Measurements from ENCODE around the gene PCMT1.
A peak's percentile ranks its signal among the peaks of the same experiment; 100 is the strongest.
"Not testable (repeated sequence)": the region's sequence is repeated elsewhere in the genome, so short reads cannot be mapped to it uniquely, and the experiment has no call there.

PCMT1 gene

DNA sequence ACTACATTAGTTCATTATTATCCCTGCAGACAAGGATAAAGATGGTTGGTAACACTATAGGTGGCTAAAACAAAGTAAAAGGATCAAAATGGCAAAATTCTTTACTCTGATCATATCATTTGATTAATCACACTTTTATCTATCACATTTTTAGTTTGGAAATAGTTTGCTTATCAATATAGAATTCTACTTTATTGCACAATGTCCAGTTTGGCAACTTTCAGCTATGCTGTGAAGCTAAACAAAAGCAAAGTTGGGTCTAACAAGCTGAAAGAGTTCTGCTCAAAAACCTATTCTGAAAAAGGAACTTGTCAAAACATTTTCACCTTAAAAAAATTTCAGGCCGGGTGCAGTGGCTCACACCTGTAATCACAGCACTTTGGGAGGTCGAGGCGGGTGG lies 23.8 kb upstream of the PCMT1 start:
- Histone ChIP-seq H3K36me3 (ENCODE audit: insufficient read depth, low read length) (0 out of 2 replicates have a peak, but pooled peaks cover 8% of the 10 kb centered on the region), H3K79me2 (ENCODE audit: control insufficient read depth, insufficient read depth, low read length, unreplicated experiment) (no peaks in the 10 kb centered on the region), H3K4me1 (ENCODE audit: control insufficient read depth, insufficient read depth, low read length, unreplicated experiment) (peaks cover 5% of the 10 kb centered on the region), H3K4me3 (ENCODE audit: low read depth, low read length) (no peak overlapping the region), H3K27me3 (ENCODE audit: insufficient read depth, low read length) (no peaks in the 10 kb centered on the region), H3K27ac (ENCODE audit: low read depth, low read length) (no peak overlapping the region), H2AFZ (ENCODE audit: low read length, unreplicated experiment) (no peak overlapping the region)

DNA sequence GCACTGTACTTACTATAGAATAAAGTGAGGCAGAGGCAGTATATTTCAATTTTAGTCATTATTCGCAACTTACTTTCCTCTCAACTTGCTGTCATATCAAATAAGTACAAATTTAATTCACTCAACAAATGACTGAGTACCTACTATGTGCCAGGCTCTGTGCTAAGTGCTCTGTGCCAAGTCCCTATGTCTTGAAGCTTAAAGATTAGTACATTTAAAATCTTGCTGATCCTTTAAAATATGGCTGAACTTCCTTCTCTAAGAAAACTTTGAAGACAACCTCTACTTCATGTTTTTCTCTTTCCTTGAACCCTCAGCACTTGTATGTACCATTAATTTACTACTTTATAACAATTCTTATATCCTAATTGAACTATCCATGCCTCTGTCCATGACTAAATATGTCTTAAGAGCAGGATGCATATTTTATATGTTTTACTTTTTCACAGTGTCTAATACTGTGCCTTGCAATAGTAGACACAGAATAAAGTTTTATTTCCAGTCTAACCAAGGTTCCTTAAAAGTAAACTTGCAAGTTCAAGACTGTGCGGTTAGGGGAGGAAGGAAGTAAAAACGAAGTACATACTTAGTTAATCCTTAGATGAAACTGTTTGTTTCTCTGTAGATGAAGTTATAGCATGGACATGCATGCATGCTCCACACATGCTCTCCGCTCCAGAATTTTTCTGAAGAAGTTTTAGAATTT lies 21.6 kb upstream of the PCMT1 start:
- Histone ChIP-seq H3K27ac (ENCODE audit: low read depth, low read length) (no peak overlapping the region), H3K27me3 (ENCODE audit: insufficient read depth, low read length) (no peaks in the 10 kb centered on the region), H3K36me3 (ENCODE audit: insufficient read depth, low read length) (0 out of 2 replicates have a peak, but pooled peaks cover 8% of the 10 kb centered on the region), H2AFZ (ENCODE audit: low read length, unreplicated experiment) (no peak overlapping the region), H3K4me3 (ENCODE audit: low read depth, low read length) (no peak overlapping the region), H3K4me1 (ENCODE audit: control insufficient read depth, insufficient read depth, low read length, unreplicated experiment) (peaks cover 5% of the 10 kb centered on the region), H3K79me2 (ENCODE audit: control insufficient read depth, insufficient read depth, low read length, unreplicated experiment) (no peaks in the 10 kb centered on the region)

- H3K4me1 ChIP-seq (ENCODE audit: control insufficient read depth, insufficient read depth, low read length, unreplicated experiment) = peaks cover 2% of the 10 kb centered on the region
- H3K27ac ChIP-seq (ENCODE audit: low read depth, low read length) = no peak overlapping the region
- H3K79me2 ChIP-seq (ENCODE audit: control insufficient read depth, insufficient read depth, low read length, unreplicated experiment) = no peaks in the 10 kb centered on the region
- no peak overlapping the region for H3K4me3 ChIP-seq (ENCODE audit: low read depth, low read length)
- H2AFZ ChIP-seq (ENCODE audit: low read length, unreplicated experiment) = no peak overlapping the region
- H3K36me3 ChIP-seq (ENCODE audit: insufficient read depth, low read length) = 0 out of 2 replicates have a peak, but pooled peaks cover 8% of the 10 kb centered on the region
- no peaks in the 10 kb centered on the region for H3K27me3 ChIP-seq (ENCODE audit: insufficient read depth, low read length)
These were observed 20.9 kb upstream of the PCMT1 start for GRCh38 chr6:149728499-149729234.

GRCh38 chr6:149729824-149730223 lies 19.7 kb upstream of the PCMT1 start:
- no peaks in the 10 kb centered on the region for H3K27me3 ChIP-seq (ENCODE audit: insufficient read depth, low read length)
- no peaks in the 10 kb centered on the region for H3K79me2 ChIP-seq (ENCODE audit: control insufficient read depth, insufficient read depth, low read length, unreplicated experiment)
- H3K36me3 ChIP-seq (ENCODE audit: insufficient read depth, low read length) = peaks cover 7% of the 10 kb centered on the region; the same call in 1 of the 2 replicates
- H2AFZ ChIP-seq (ENCODE audit: low read length, unreplicated experiment) = no peak overlapping the region
- no peaks in the 10 kb centered on the region for H3K4me1 ChIP-seq (ENCODE audit: control insufficient read depth, insufficient read depth, low read length, unreplicated experiment)
- no peak overlapping the region for H3K4me3 ChIP-seq (ENCODE audit: low read depth, low read length)
- no peak overlapping the region for H3K27ac ChIP-seq (ENCODE audit: low read depth, low read length)

GRCh38 chr6:149733089-149733720 lies 16.3 kb upstream of the PCMT1 start:
- H3K36me3 ChIP-seq (ENCODE audit: insufficient read depth, low read length) = peaks cover 17% of the 10 kb centered on the region; the same call in 1 of the 2 replicates
- H2AFZ ChIP-seq (ENCODE audit: low read length, unreplicated experiment) = no peak overlapping the region
- H3K4me1 ChIP-seq (ENCODE audit: control insufficient read depth, insufficient read depth, low read length, unreplicated experiment) = no peaks in the 10 kb centered on the region
- no peaks in the 10 kb centered on the region for H3K79me2 ChIP-seq (ENCODE audit: control insufficient read depth, insufficient read depth, low read length, unreplicated experiment)
- H3K4me3 ChIP-seq (ENCODE audit: low read depth, low read length) = no peak overlapping the region
- no peak overlapping the region for H3K27ac ChIP-seq (ENCODE audit: low read depth, low read length)
- H3K27me3 ChIP-seq (ENCODE audit: insufficient read depth, low read length) = no peaks in the 10 kb centered on the region

- Histone ChIP-seq H3K36me3 (ENCODE audit: insufficient read depth, low read length) (peaks cover 20% of the 10 kb centered on the region; the same call in 1 of the 2 replicates), H3K4me1 (ENCODE audit: control insufficient read depth, insufficient read depth, low read length, unreplicated experiment) (no peaks in the 10 kb centered on the region), H3K27ac (ENCODE audit: low read depth, low read length) (no peak overlapping the region), H2AFZ (ENCODE audit: low read length, unreplicated experiment) (no peak overlapping the region), H3K27me3 (ENCODE audit: insufficient read depth, low read length) (no peaks in the 10 kb centered on the region), H3K4me3 (ENCODE audit: low read depth, low read length) (no peak overlapping the region), H3K79me2 (ENCODE audit: control insufficient read depth, insufficient read depth, low read length, unreplicated experiment) (no peaks in the 10 kb centered on the region)
These were observed 14.6 kb upstream of the PCMT1 start for GRCh38 chr6:149734915-149735314.

DNA sequence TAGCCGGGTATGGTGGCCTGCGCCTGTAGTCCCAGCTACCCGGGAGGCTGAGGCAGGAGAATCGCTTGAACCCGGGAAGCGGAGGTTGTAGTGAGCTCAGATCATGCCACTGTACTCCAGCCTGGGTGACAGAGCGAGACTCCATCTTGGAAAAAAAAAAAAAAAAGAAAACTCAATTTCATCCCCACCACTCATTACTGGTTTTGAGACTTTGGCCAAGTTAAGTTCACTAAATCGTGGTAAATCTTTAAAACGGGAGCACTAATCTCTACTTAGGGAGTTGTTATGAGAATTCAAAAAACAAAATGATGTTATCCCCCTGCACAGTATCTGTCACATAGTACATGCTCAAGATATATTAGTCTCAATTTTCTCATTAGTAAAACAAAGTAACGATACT lies 4.3 kb upstream of the PCMT1 start:
- not testable (repeated sequence) for H3K27me3 ChIP-seq (ENCODE audit: insufficient read depth, low read length); H3K4me1 ChIP-seq (ENCODE audit: control insufficient read depth, insufficient read depth, low read length, unreplicated experiment); H2AFZ ChIP-seq (ENCODE audit: low read length, unreplicated experiment); H3K36me3 ChIP-seq (ENCODE audit: insufficient read depth, low read length); H3K27ac ChIP-seq (ENCODE audit: low read depth, low read length)
- peak overlapping the region; percentile 94 for H3K4me3 ChIP-seq (ENCODE audit: low read depth, low read length)
- H3K79me2 ChIP-seq (ENCODE audit: control insufficient read depth, insufficient read depth, low read length, unreplicated experiment) = peaks cover 30% of the 10 kb centered on the region

- Histone ChIP-seq H2AFZ (ENCODE audit: low read length, unreplicated experiment) (peak within 1 kb of the TSS; percentile 83), H3K36me3 (ENCODE audit: insufficient read depth, low read length) (peaks cover 5% of the 10 kb centered on the region; the same call in 1 of the 2 replicates), H3K4me3 (ENCODE audit: low read depth, low read length) (peak within 1 kb of the TSS; percentile 94), H3K4me1 (ENCODE audit: control insufficient read depth, insufficient read depth, low read length, unreplicated experiment) (peaks cover 9% of the 10 kb centered on the region), H3K27ac (ENCODE audit: low read depth, low read length) (peak within 1 kb of the TSS; percentile 32; the same call in 1 of the 2 replicates), H3K79me2 (ENCODE audit: control insufficient read depth, insufficient read depth, low read length, unreplicated experiment) (peaks cover 41% of the 10 kb centered on the region), H3K27me3 (ENCODE audit: insufficient read depth, low read length) (no peaks in the 10 kb centered on the region)
These were observed 3.2 kb upstream of the PCMT1 start, which contains the start of gene NUP43 for GRCh38 chr6:149746147-149746946. Gene NUP43 (minus strand): TSS chr6:149746529. CDS start chr6:149746495, 34 bp downstream.

DNA sequence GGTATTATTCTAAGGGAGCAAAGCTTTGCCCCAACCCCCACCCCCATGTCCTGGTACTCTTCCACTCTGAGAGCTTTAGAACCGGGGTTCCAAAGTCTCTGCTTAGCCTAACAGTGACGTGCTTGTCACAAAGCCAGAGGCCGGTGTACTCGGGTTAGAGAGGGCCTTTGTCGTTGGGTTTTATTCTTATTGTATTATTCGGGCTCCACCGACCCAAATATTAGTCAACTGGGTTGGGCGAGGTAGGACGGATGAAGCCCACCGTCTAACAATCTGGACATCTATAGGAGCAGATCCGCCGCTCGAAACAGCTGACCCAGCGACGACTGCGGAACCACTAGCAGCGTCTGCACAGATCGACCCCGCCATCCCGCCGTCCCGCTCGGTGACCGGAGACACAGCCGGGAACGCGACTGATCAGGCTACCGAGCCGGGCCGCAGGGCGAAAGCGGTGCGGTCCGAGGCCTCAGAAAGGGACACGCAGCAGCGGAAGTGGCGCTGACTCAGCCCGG lies 403 bp upstream of the PCMT1 start:
- Histone ChIP-seq H3K4me3 (ENCODE audit: low read depth, low read length) (peak overlapping the region; percentile 97), H3K4me1 (ENCODE audit: control insufficient read depth, insufficient read depth, low read length, unreplicated experiment) (peaks cover 14% of the 10 kb centered on the region), H3K79me2 (ENCODE audit: control insufficient read depth, insufficient read depth, low read length, unreplicated experiment) (peaks cover 63% of the 10 kb centered on the region)
- H2AFZ ChIP-seq (ENCODE audit: low read length, unreplicated experiment); H3K27me3 ChIP-seq (ENCODE audit: insufficient read depth, low read length); H3K27ac ChIP-seq (ENCODE audit: low read depth, low read length); H3K36me3 ChIP-seq (ENCODE audit: insufficient read depth, low read length): not testable (repeated sequence)

GRCh38 chr6:149750136-149750609 lies 632 bp downstream of the PCMT1 start:
- Histone ChIP-seq H3K27ac (ENCODE audit: low read depth, low read length) (peak overlapping the region; percentile 25; the same call in 1 of the 2 replicates), H2AFZ (ENCODE audit: low read length, unreplicated experiment) (peak overlapping the region; percentile 89), H3K4me3 (ENCODE audit: low read depth, low read length) (peak overlapping the region; percentile 97), H3K4me1 (ENCODE audit: control insufficient read depth, insufficient read depth, low read length, unreplicated experiment) (peaks cover 14% of the 10 kb centered on the region), H3K36me3 (ENCODE audit: insufficient read depth, low read length) (no peaks in the 10 kb centered on the region), H3K27me3 (ENCODE audit: insufficient read depth, low read length) (no peaks in the 10 kb centered on the region), H3K79me2 (ENCODE audit: control insufficient read depth, insufficient read depth, low read length, unreplicated experiment) (peaks cover 68% of the 10 kb centered on the region)
